Activated CD8-positive, alpha-beta memory T cell treated with anti-CD3 and anti-CD28 coated beads, Interleukin-2, amount 50 U/mL, for 4 hours (primary cell): ENCODE results near the gene PTPRN2.

Source experiments
- DNase-seq: peaks from one replicate; pipeline ENCODE4 v3.0.0-alpha.2; 2020

PTPRN2 gene

DNA sequence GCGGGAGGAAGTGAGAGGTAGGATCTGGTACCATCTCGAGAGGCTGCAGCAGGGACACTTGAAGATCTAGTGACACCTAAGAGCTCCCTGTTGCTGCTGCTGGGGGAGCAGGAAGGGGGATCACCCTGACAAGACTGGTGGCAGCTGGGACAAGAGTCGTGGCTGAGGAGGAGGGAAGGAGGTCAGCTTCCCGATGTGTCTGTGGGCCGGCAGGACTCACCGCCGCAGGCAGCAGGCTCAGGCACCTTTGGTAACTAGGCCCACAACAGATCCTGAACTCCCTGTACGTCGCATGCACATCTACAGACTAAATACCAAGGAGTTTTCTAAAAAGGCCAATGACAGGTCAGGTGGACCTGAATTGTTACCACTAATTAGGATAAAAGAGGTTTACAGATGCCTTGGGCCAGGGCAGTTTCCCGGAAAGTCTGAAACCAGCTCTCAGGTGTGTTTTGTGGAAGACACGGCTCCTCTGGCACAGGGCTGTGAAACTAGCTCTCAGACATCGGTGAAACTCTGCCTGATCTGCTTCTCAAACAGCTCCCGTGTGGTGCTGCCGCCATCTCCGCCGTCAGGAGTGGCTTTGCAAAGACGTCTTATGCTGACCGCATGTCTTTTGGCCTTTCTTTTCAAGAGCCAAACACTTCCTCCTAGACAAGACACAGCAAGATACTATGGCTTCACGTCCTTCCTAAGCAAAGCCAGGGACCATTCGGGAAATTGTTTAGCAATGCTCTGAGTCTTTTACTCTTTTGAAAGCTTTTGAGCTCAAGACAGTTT, 609.7 kb downstream of the PTPRN2 start:
- no peak for DNase-seq

DNA sequence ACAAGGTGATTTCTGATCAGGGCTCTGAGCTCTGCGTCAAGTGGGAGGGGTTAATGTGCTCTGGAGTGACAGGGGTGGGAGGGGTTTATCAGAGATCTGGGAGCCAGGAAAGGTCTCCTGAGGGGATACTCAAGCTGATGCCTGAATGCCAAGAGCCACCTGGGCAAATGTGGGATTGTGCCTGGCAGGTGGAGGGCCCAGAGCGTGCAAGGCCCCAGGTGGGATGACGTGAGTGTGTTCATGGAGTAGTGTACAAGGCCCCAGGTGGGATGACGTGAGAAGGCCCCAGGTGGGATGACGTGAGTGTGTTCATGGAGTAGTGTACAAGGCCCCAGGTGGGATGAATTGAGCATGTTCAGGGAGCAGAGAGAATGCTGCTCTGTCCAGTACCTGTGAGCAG, 610.3 kb downstream of the PTPRN2 start:
- DNase-seq, result no peak

DNA sequence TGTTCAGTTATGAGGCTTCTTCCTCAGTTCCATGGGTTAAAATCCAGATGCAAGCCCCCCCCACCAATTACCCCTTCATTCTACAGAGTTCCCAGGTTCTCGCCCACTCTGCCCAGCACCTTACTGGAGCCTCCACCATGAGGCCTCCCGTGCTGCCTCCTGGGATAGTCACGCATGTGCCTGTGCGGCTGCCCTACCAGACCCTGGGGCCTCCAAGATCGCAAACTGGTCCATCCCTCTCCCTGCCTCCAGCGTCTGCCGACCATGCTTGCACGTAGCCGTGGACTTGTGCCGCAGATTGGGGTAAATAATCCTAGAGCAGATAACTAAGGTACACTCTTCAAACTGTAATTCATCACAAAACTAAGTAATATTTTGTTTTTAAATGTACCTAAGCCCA, 611.2 kb downstream of the PTPRN2 start:
- DNase-seq, result no peak

DNA sequence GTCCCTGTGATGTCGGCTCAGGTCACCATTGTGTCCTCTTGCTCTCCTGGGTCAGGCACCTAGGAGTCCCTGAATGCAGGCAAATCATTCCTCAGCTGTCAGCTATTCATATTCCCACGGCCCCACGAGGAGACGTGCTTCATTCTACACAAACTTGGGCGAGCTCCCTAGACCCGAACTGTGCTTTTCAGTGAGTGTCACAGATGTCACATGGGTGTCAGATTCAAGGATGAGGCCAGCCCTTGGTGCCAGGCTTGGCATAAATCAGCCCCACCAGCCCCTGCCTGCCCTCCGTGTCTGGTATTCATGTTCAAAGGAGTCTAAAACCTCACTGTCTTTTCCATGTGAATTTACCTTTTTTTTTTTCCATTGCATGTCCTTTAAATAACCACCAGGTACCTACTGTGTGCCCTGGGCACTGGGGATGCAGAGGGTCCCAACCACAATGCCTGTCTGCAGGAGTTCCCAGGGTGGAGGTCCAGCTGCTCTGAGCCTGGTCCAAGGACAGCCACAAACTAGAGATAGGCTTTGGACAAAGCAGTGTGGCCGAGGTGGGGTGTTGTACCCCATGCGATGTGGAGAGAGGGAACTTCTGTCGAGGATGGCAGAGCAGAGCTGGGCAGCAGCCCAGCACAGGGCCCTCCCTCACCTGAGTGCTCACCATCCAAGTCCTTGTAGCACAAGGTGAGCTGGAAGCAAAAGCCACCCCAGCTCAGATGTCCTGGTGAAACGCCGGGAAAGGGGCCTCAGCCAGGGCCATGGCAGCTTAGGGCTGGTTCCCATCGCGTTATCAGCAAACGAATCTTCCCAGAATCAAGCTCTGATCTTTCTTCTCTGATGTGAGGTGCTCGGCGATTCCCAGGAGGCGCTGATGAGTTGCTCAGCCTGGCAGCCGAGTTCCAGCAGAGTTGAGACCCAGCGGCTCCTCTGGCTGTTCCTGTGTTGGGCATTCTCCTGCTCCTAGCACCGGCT, 611.9 kb downstream of the PTPRN2 start:
- DNase-seq, result no peak

DNA sequence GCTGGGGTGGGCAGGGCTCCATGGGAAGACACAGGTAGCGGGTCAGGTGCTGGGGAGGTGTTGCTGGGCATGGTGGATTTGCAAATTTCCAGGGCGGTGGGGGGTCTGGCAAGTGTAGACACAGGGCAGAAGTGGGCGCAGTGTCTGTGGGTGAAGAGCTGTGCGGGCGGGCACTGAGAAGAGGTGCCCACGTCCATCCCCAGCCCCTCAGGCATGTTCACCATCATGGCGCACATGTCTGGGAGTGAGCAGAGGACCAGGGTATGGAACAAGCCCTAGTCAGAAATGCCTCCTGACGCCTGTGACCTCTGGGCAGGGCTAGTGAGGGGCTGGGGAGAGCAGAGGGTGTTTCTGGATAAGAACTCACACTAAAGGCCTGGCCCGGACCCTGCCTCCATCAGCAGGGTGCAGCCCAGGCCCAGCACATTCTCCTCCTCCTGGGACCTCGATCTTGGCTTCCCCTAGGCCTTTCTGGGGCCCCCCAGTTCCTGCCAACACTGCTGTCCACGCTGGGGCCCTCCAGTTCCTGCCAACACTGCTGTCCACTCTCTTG, 612.9 kb downstream of the PTPRN2 start:
- no peak for DNase-seq

DNA sequence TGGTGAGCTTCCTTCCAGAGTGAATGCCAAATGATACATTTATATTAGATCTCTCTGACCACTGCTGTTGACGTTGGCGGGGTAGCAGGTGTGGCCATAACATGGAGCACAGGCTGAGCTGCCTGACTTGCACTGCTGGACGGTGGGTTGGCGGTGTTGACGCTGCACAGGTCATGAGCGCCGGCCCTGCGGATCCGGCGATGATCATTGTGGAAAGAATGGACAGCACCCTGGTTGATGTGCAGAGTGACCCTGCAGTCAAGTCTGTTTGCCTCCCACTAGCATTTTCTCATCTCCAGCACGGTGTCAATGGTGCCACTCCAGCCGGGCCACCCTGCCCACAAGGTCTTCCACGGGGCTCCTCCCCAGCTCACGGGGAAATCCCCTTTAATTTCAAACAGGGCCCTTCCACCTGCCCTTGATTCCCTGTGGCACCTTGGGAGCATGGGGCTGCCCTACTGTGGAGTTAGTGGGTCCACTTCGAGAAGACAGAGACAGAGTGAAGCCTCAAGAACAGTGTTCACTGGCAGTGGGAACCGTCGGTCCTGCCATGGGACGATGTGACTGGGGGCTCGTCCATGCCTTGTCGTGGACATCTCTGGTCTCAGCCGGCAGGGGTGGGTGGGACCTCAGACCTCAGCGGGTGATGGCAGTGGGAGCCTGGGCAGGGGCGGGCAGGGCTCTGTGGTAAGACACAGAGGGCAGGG, 613.5 kb downstream of the PTPRN2 start:
- no peak for DNase-seq

DNA sequence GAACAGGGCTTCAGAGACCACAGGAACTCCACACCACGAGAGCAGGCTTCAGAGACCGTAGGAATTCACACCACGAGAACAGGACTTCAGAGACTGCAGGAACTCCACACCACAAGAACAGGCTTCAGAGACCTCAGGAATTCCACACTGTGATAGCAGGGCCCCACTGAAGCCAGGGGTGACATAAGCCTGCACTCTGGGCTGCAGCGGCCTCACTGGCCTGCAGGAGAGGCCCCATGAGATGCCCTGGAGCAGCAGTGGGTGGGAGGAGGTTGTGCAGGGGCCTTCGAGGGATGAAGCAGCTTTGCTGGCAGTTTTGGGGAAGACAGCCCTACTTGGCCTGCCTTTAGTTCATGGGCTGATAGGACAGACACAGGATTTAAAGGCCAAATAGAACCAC, 614.7 kb downstream of the PTPRN2 start:
- no peak for DNase-seq

DNA sequence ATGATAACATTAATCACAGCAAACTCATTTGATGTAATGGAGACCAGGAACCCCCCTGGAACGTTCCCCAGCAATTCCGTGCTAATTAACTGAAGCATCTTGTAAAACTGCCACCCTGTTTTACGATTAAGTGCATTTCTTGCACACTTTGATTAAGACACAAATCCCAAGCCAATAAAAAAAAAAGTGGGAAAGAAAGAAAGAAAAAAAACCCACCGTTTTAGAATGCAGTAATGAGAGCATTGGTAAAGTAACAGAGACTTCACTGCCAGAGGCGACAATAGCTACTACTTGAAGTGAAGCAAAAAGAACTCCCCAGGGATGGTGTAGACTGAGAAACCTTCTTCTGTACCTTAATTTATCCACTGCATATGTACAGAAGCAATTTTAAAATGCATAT, 616.1 kb downstream of the PTPRN2 start:
- DNase-seq, result no peak

DNA sequence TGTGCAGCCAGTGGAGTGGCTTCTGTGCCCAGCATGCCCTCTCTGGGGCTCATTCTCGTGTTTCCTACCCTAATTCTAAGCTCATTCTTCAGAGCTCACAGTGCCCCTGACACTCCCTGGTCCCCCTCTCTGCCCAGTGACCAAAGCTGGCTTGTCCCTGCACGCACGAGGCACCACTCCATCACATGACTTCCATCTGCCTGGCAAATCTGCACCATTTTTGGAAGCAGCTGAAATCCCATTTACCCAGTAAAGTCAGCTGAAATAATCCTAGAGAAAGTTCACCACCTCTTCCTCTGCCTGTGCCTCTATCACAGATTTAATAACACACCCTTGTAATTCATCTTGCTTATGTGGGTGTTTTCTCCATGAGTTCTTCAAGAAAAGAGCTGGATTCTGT, 616.9 kb downstream of the PTPRN2 start:
- DNase-seq, result no peak

DNA sequence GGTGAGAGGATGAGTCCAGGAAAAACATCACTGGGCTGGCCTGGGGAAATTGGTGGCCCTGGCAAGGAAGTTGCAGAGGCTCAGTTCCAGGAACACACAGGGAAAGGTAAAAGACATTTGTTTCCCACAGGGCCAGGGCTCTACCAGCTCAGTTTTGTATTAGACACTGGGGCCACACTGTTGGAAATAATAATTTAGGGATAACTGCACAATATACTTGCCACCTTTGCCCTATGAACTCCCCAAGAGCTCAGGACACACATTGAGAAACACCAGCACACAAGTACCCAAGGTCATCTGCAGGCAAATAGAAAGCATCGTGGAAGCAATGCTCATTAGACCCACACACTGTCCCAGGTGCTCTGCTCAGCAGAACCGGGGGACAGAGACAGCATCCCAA, 617.6 kb downstream of the PTPRN2 start:
- no peak for DNase-seq

DNA sequence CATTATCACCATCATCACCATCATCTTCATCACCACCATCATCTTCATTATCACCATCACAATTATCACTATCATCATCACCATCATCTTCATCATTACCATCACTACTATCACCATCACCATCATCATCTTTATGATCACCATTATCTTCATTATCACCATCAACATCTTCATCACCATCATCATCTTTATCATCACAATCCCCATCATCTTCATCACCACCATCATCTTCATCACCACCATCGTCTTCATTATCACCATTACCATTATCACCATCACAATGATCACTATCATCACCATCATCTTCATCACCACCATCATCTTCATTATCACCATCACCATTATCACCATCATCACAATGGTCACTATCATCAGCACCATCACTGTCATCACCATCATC, 621.1 kb downstream of the PTPRN2 start:
- DNase-seq, result no peak

DNA sequence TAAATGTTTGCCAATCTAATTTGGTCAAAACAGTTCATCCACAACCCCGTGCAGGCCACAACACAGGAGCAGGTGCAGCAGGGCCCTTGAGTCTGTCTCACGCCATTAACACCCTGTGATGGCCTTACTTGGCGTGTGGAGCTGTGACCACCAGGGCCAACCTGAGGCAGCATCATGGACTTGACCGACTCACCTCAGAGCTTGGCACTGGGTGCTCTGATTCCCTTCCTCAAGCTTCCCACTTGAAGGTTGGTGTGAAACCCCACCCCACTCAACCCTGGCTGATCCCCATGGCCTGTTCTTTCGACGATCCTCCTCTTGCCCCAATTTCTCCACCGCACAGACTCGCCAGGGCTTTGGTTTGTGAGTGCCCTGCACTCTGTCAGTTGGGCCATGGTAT, 623.1 kb downstream of the PTPRN2 start:
- no peak for DNase-seq

DNA sequence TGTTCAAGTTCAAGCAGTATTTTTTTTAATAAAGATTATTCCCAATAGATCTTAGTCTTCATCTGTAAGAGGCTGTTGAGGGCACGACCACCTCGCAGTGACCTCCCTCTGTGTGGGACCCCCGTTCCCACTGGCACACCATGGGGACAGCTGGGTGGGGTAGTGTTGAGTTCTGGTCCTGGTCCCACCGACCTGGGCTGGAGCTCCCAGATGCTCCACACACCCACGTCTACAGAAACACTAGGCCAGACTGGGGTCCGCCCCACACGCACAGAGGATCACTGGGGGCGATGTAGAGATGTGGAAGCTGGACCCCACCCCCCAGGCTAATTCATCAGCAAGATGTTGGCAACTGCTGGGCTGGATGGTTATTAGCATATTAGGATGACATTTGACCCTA, 623.6 kb downstream of the PTPRN2 start:
- no peak for DNase-seq

DNA sequence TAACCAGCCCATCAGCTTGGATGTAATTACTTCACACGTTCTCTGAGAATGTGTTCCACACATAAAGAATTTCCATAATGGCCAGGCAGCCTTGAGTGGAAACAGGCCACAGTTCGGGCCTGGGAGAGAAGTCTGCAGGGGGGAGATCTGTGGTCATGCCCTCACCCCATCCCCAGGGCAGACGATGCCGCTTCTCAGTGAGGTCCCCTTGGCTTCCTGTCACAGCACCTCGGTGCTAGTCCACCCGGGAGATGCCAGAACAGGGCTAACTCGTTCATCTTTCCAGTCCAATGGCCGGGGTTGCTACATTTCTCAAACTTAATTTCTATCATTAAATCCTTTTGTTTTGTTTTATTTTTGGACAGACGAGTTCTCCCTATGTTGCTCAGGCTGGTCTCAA, 624.1 kb downstream of the PTPRN2 start:
- no peak for DNase-seq

DNA sequence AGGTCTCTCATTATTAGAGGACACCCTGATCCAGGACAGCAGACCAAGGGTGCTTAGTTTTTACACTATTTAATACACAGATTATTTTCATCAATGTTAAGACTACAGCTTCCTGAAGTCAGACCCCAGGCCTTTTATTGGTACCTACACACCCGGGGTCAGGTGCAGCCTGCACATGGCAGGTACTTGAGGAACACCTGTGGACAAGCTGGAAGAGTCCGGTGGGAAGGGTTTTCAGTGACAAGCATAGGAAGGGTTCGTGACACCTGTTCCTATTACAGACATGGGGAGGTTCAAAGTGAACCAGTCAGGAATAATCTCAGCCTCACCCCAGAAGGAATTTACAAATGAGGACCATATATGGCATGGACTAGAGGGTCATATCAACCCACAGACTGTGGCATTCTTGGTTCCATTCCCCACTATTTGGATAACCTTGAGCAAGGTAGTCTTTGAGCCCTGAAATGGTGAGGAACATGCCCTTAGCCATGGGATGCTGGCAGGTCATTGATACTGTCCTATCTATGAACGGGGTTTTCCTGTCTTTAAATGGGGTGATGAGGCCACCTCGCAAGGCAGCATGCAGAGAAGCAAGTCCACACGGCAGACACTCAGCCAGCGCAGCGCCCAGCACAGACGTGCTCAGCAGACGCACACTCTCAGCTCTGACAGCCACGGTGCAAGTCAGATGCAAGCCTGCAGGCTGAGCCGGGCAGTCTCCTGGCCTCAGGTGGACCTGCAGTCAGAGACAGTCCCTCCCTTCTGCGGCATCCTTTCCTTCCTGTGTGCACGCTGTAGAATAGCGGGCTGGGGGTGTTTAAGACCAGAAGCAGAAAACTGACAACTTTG, 624.9 kb downstream of the PTPRN2 start:
- DNase-seq, result no peak

DNA sequence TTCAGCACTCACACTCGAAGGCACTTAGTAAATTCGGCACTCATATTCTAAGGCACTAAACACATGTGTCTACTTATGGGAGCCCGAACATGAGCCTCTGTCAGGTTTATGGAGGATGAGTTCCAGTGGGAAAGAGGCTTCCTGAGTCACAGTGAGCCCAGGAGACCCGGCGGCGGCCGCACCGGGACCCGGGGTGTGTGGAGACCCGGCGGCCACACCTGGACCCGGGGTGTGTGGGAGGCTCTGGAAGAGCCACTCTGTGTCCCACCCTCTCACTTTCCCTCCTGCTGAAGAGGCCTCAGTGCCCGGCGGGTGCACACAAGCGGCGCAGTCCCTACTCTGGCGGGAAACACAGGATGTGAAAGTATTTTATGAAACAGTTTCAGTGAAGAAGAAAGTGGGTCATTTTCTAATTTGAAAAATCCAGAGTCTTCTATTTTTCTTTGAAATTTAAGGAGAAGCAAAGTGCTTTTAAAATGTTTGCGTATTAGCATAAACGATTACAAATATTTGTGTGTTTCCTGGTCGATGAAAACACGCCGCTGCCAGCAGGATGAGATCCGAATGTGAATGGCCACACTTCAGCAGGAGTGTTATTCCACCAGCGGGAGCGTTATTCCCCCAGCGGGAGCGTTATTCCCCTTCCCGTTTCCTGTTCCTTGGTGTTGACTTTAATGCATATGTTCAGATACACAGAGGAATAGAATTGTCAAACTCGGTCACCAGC, 625.7 kb downstream of the PTPRN2 start:
- DNase-seq, result no peak

DNA sequence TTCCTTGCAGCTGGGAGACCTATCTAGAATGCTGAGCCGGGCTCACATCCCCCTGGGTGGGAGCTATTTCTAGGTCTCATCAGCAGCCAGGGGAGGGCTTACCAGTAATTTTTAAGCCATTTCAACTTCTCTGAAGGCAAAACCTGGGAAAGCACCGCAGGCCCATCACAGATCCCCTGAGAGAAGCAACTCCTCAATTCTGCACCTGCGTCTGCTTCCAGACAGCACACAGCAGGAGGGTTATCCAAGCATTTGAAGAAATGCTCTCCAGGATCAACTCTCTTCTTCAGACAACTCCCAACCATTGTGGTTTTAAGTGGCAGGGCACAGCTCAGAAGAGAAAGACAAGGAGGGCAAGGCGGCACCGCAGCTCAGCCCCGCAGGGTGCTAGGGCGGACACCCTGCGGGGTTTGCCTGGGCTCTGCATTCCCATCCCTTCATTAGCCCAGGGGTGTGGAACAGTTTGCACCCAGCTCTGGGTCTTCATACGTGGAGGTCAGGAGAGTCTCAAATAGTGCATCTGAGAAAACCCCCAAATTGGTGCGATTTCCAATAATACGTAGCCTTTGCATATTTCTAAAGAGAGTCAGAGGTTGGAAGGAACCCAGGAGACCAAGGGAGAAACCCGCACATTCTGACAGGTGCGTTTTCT, 632.1 kb downstream of the PTPRN2 start:
- no peak for DNase-seq

DNA sequence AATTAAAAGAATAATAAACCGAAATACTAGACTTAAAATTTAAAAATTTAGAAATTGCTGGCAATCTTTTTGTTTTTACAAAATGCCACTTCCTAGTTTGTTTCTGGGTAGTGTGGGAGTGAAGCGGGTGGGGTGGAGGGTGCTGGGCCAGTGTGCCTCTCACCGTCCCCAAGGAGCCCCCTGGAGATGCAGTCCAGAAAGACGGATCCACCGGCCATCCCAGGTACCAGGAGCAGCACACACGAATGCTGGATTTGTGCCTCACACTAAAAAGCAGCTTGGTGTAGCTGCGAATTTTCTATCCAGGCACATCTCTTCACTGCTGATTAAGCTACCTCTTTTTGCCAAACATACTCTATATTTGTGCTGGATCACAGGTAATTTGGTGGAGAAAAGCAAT, 632.7 kb downstream of the PTPRN2 start:
- no peak for DNase-seq

DNA sequence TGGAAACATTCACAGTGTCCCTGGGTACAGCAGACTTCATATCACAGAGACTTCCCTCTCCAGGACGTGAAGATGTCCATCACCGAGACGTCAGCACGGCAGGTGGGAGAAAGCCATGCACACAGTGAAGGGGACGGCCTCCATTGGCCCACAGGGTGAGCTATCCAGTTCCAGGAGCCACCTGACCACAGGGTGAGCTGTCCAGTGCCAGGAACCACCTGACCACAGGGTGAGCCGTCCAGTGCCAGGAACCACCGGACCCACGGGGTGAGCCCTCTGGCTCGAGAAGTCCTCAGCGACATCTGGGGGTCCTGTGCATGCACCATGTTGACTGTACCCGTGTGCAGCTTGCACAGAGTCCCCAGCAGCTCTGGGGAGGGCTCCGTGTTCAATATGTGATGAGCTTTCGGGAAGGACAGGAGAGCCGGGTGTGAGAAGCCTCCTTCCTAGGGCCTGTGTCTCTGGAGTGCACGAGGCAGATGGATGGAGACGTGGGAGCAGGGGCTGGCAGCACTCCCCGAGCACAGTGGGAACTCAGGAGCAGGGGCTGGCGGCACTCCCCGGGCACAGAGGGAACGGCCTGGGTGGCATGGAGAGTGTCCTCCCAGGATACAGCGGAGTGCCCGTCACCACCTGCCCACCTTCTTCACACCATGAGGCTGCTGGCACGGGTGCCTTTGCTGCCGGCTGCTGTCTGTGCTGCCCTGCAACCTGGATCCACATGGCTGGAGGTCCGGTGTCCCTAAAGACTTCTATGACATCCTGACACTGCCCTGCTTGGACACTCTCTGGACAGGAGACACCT, 634.6 kb downstream of the PTPRN2 start:
- no peak for DNase-seq

DNA sequence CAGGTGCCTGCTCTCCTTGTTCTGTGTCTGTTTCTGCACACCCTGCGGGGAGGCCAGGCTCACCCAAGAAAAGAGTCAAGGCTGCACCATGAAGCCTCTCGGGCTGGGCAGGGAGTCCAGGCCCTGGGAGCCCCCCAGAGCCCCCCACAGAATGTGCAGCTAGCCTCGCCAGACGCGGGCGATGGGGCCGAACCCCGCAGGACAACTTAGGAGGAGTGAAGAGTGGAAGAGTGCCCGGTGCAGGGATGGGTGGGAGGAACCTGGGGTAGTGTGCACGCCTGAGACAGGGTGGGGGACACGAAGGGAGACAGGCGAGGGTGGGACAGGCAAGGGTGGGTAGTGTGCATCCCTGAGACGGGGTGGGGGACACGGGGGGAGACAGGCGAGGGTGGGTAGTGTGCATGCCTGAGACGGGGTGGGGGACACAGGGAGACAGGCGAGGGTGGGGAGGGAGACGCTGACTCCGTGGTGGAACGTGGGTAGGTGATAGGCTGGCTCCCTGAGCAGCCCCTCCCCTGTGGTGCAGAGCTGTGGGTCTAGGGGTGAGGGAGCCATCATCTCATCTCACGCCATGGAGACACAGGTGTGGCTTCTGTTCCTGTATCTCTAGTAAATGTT, 635.5 kb downstream of the PTPRN2 start:
- no peak for DNase-seq
